H1 (cell line): Measurements from ENCODE around the gene MPP3. TPM values are rescaled to one million over a fixed set of nuclear protein-coding genes. Genes with fewer than 3 reads are reported as not detected.

Experiments
- CTCF ChIA-PET: fragments of 300-600 bp; sonication (Branson Sonifier 250); formaldehyde crosslinking; loops from one replicate; lab custom pipeline; 2021; ENCODE audit not compliant: partially characterized antibody; lab: Charles Lee
- POLR2A ChIA-PET: fragments of 300-600 bp; sonication (Branson Sonifier 250); formaldehyde crosslinking; loops from one replicate; lab custom pipeline; 2021; ENCODE audit warnings: inconsistent platforms; ENCODE audit not compliant: partially characterized antibody; lab: Charles Lee
- DNase-seq, 2 experiments: peaks; one replicate each; pipeline versions ENCODE4 v3.0.0 to v3.0.0-alpha.2; 2010 to 2022; ENCODE audit warnings: low spot score in 2 of 2, low read depth in 1 of 2, mixed read lengths in 1 of 2
- FAIRE-seq: peaks from 2 replicates; lab custom pipeline; 2011; peaks lifted over from hg19 to GRCh38; lab: Jason Lieb, UNC
- H2AFZ ChIP-seq: 2 replicates; pipeline ENCODE4 v1.8.1; 2012; ENCODE audit warnings: low read length, inconsistent platforms
- H2AK5ac ChIP-seq: 2 replicates; pipeline ENCODE4 v1.6.1; 2013; ENCODE audit warnings: low read depth, low read length
- H2BK120ac ChIP-seq: replicated peaks from 2 replicates; pipeline ENCODE3; 2013; ENCODE audit warnings: low read depth, low read length, inconsistent platforms
- H2BK12ac ChIP-seq: 2 replicates; pipeline ENCODE4 v1.6.1; 2013; ENCODE audit warnings: low read depth, low read length
- H2BK15ac ChIP-seq: 2 replicates; pipeline ENCODE4 v1.6.1; 2013; ENCODE audit warnings: low read length
- H2BK20ac ChIP-seq: 2 replicates; pipeline ENCODE4 v1.6.1; 2013; ENCODE audit warnings: low read length
- H2BK5ac ChIP-seq: 2 replicates; pipeline ENCODE4 v1.6.1; 2013; ENCODE audit warnings: low read depth, low read length
- H3K14ac ChIP-seq: 2 replicates; pipeline ENCODE4 v1.6.1; 2013; ENCODE audit warnings: inconsistent platforms; ENCODE audit not compliant: insufficient read length
- H3K18ac ChIP-seq: 2 replicates; pipeline ENCODE4 v1.6.1; 2013; ENCODE audit warnings: low read length; ENCODE audit errors: extremely low read depth
- H3K23ac ChIP-seq: 2 replicates; pipeline ENCODE4 v1.6.1; 2013; ENCODE audit warnings: inconsistent platforms; ENCODE audit not compliant: insufficient read length
- H3K23me2 ChIP-seq: 2 replicates; pipeline ENCODE4 v1.6.1; 2013; ENCODE audit warnings: low read depth, low read length
- H3K27ac ChIP-seq: 2 replicates; pipeline ENCODE4 v1.6.1; 2011; ENCODE audit warnings: low read depth, low read length, inconsistent platforms
- H3K27me3 ChIP-seq, 4 experiments: replicated peaks in 1 of 4; 1 replicate in 1 of 4; 2 replicates in 3 of 4; pipeline versions ENCODE4 v1.6.1 to v1.8.1; 2011 to 2013; ENCODE audit warnings: low read length in 3 of 4, mild to moderate bottlenecking in 3 of 4, inconsistent platforms in 2 of 4, mixed read lengths in 2 of 4, moderate library complexity in 1 of 4; ENCODE audit not compliant: control insufficient read depth in 3 of 4, insufficient read depth in 3 of 4; ENCODE audit errors: extremely low read depth in 1 of 4
- H3K36me3 ChIP-seq, 4 experiments: 2 replicates each; pipeline versions ENCODE4 v1.6.1 to v1.8.1; 2011 to 2013; ENCODE audit warnings: mild to moderate bottlenecking in 4 of 4, low read length in 3 of 4, moderate library complexity in 2 of 4, control low read depth in 1 of 4, inconsistent platforms in 1 of 4; ENCODE audit not compliant: insufficient read depth in 4 of 4, control insufficient read depth in 2 of 4
- H3K4ac ChIP-seq: replicated peaks from 2 replicates; pipeline ENCODE3; 2013; ENCODE audit warnings: low read length, low read depth, mixed read lengths, inconsistent platforms; ENCODE audit not compliant: insufficient read length
- H3K4me1 ChIP-seq, 4 experiments: replicated peaks in 1 of 4; 1 replicate in 1 of 4; 2 replicates in 3 of 4; pipeline versions ENCODE4 v1.6.1 to v1.8.1; 2011 to 2013; ENCODE audit warnings: low read length in 3 of 4, inconsistent platforms in 2 of 4, mixed read lengths in 1 of 4; ENCODE audit not compliant: insufficient read depth in 4 of 4, control insufficient read depth in 3 of 4
- H3K4me2 ChIP-seq, 2 experiments: 2 replicates each; pipeline versions ENCODE4 v1.6.1 to v1.8.1; 2011 to 2013; ENCODE audit warnings: low read depth in 2 of 2, low read length in 2 of 2, control low read depth in 1 of 2, inconsistent platforms in 1 of 2, mild to moderate bottlenecking in 1 of 2; ENCODE audit not compliant: insufficient read depth in 1 of 2
- H3K4me3 ChIP-seq, 4 experiments: fragments of 200-600, 300-600 bp in 1 of 4; sonication (generic), shearing (Covaris generic), sonication (Bioruptor Twin) in 1 of 4; 2 replicates each; pipeline versions ENCODE4 v1.5.1 to v1.8.1; 2011 to 2016; ENCODE audit warnings: low read length in 4 of 4, low read depth in 3 of 4, control low read depth in 2 of 4, inconsistent platforms in 2 of 4, mild to moderate bottlenecking in 2 of 4, mixed read lengths in 1 of 4, moderate library complexity in 1 of 4; ENCODE audit not compliant: insufficient read depth in 2 of 4; ENCODE audit errors: extremely low read depth in 1 of 4
- H3K56ac ChIP-seq: replicated peaks from 2 replicates; pipeline ENCODE3; 2013; ENCODE audit warnings: low read depth, mild to moderate bottlenecking, mixed read lengths, low read length, inconsistent platforms; ENCODE audit not compliant: insufficient read length
- H3K79me1 ChIP-seq: 2 replicates; pipeline ENCODE4 v1.6.1; 2013; ENCODE audit warnings: low read depth, low read length, control low read depth
- H3K79me2 ChIP-seq, 2 experiments: 2 replicates each; pipeline versions ENCODE4 v1.6.1 to v1.8.1; 2012 to 2013; ENCODE audit warnings: low read length in 2 of 2, mild to moderate bottlenecking in 2 of 2, inconsistent platforms in 1 of 2; ENCODE audit not compliant: insufficient read depth in 2 of 2, control insufficient read depth in 1 of 2
- H3K9ac ChIP-seq, 4 experiments: replicated peaks in 1 of 4; 1 replicate in 1 of 4; 2 replicates in 3 of 4; pipeline versions ENCODE4 v1.6.1 to v1.8.1; 2011 to 2013; ENCODE audit warnings: low read depth in 3 of 4, low read length in 3 of 4, control low read depth in 2 of 4, mild to moderate bottlenecking in 2 of 4, moderate library complexity in 2 of 4, inconsistent platforms in 1 of 4; ENCODE audit errors: extremely low read depth in 1 of 4
- H3K9me3 ChIP-seq, 2 experiments: 2 replicates each; pipeline versions ENCODE4 v1.6.1 to v1.8.1; 2012 to 2013; ENCODE audit warnings: mild to moderate bottlenecking in 2 of 2, moderate library complexity in 2 of 2, control low read depth in 1 of 2, inconsistent platforms in 1 of 2, low read depth in 1 of 2, low read length in 1 of 2, mixed read lengths in 1 of 2; ENCODE audit not compliant: insufficient read depth in 2 of 2
- H4K20me1 ChIP-seq, 2 experiments: replicated peaks in 1 of 2; 2 replicates each; pipeline versions ENCODE3 to v1.8.1; 2011 to 2013; ENCODE audit warnings: inconsistent platforms in 2 of 2, low read length in 2 of 2, mild to moderate bottlenecking in 1 of 2; ENCODE audit not compliant: insufficient read depth in 2 of 2, control insufficient read depth in 1 of 2
- H4K5ac ChIP-seq: 2 replicates; pipeline ENCODE4 v1.6.1; 2013; ENCODE audit warnings: low read length, low read depth, mixed read lengths, inconsistent platforms; ENCODE audit not compliant: insufficient read length
- H4K8ac ChIP-seq: 2 replicates; pipeline ENCODE4 v1.8.0; 2013; ENCODE audit warnings: mild to moderate bottlenecking, moderate library complexity, low read length, inconsistent platforms; ENCODE audit not compliant: insufficient read depth; ENCODE audit errors: extremely low read depth
- H4K91ac ChIP-seq: replicated peaks from 2 replicates; pipeline ENCODE3; 2013; ENCODE audit warnings: low read length, mixed read lengths, inconsistent platforms; ENCODE audit not compliant: insufficient read length
- CEBPB ChIP-seq: IDR thresholded peaks from 2 replicates; pipeline ENCODE4 v1.6.1; 2012; ENCODE audit warnings: low read depth, low read length
- EZH2 ChIP-seq: fragments of 200-600 bp; sonication (generic); IDR thresholded peaks from 2 replicates; pipeline ENCODE4 v1.7.1; 2012; ENCODE audit warnings: low read depth, mild to moderate bottlenecking, moderate library complexity, low read length, inconsistent platforms; ENCODE audit not compliant: severe bottlenecking
- FOSL1 ChIP-seq: IDR thresholded peaks from 2 replicates; pipeline ENCODE4 v1.6.1; 2011; ENCODE audit warnings: mild to moderate bottlenecking, low read depth, low read length, moderate library complexity; ENCODE audit not compliant: insufficient read depth
- POLR2A ChIP-seq, 2 experiments: IDR thresholded peaks; 1 replicate in 1 of 2; 2 replicates in 1 of 2; pipeline ENCODE4 v1.6.1; 2011; ENCODE audit warnings: low read depth in 2 of 2, low read length in 2 of 2, mild to moderate bottlenecking in 2 of 2; ENCODE audit errors: control extremely low read depth in 1 of 2
- POLR2AphosphoS5 ChIP-seq: IDR thresholded peaks from 2 replicates; pipeline ENCODE4 v1.6.1; 2011; ENCODE audit warnings: low read depth, low read length
- POU5F1 ChIP-seq: IDR thresholded peaks from 2 replicates; pipeline ENCODE4 v1.6.1; 2011; ENCODE audit warnings: low read depth, mild to moderate bottlenecking, low read length, moderate library complexity
- RXRA ChIP-seq: IDR thresholded peaks from 2 replicates; pipeline ENCODE4 v1.6.1; 2011; ENCODE audit warnings: low read depth, mild to moderate bottlenecking, low read length, moderate library complexity; ENCODE audit not compliant: insufficient read depth
- SIN3A ChIP-seq, 2 experiments: IDR thresholded peaks in 1 of 2; conservative IDR thresholded peaks in 1 of 2; 2 replicates each; pipeline ENCODE4 v1.6.1; 2011 to 2012; ENCODE audit warnings: low read length in 2 of 2, improper control_type of control experiment in 1 of 2, low read depth in 1 of 2, mild to moderate bottlenecking in 1 of 2
- SP1 ChIP-seq: IDR thresholded peaks from 2 replicates; pipeline ENCODE4 v1.6.1; 2011; ENCODE audit warnings: low read depth, low read length
- SP2 ChIP-seq: IDR thresholded peaks from 2 replicates; pipeline ENCODE4 v1.6.1; 2012; ENCODE audit warnings: mild to moderate bottlenecking, low read length, inconsistent platforms
- TBP ChIP-seq: IDR thresholded peaks from 2 replicates; pipeline ENCODE4 v1.6.1; 2011; ENCODE audit warnings: low read depth, low read length, improper control_type of control experiment
- TCF12 ChIP-seq: IDR thresholded peaks from 2 replicates; pipeline ENCODE4 v1.6.1; 2011; ENCODE audit warnings: low read depth, mild to moderate bottlenecking, low read length
- WGBS, 2 experiments: shearing (Covaris generic) in 1 of 2; methylation state at CpG; one replicate each; pipeline versions ENCODE4 v1.1.6 to v1.1.7; 2013 to 2015; ENCODE audit warnings: low lambda C conversion rate in 2 of 2, mixed read lengths in 2 of 2, inconsistent platforms in 1 of 2, low coverage in 1 of 2, missing lambda C conversion rate in 1 of 2; ENCODE audit not compliant: insufficient replicate concordance in 2 of 2, insufficient coverage in 1 of 2, insufficient read length in 1 of 2; ENCODE audit errors: extremely low coverage in 1 of 2, missing lambda C conversion rate in 1 of 2; 5-methylcytosine and 5-hydroxymethylcytosine counted together
- polyA plus RNA-seq, 7 experiments: library from polyadenylated mRNA; depleted of rRNA in 3 of 7; stranded (reverse) in 5 of 7; unstranded in 2 of 7; fragments of >200 nt in 5 of 7; fragments of 200-250 nt in 2 of 7; gene quantifications; 1 replicate in 5 of 7; 2 replicates in 1 of 7; 4 replicates in 1 of 7; pipeline versions ENCODE4 v1.2.1 to v1.2.3, GENCODE V29; 2011 to 2013; ENCODE audit warnings: missing spikeins in 2 of 7, mixed read lengths in 2 of 7
- total RNA-seq: library from RNA; stranded (reverse); fragmentation: NEBNext Ultra II Directional; extraction: Animal tissue kit (Norgen Biotek cat#: 25700); gene quantifications from 2 replicates; pipeline ENCODE4 v1.2.1, GENCODE V29; 2021
- TF ChIP-seq, protein P1 (sequence below): IDR thresholded peaks from 2 replicates; pipeline ENCODE4 v1.6.1; 2011; ENCODE audit warnings: low read length, improper control_type of control experiment

Gene MPP3
- total and polyA plus RNA-seq, 2 of the 8 experiments (the other 6 are each of a cell fraction or from before 2014, with no cell fraction given), result 3.1 to 6.1 TPM

DNA sequence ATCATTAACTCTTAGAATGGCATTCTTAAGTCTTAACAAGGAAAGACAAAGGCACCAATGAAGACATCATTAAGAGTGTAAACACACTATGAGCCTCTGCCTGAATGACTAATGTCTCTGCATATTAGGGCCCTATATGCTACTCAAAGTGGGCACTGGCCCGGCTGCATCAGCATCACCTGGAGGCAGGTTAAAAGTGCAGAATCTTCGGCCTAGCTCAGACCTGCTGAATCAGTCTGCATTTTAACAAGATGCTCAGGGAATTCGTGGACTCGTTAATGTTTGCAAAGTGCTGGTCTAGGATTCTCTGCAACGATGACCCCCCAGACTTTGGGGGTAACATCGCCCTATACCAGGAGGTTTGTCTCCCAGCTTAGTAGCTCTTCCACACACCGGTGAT is 6.7 kb downstream of the MPP3 start:
- no peak overlapping the region for H3K56ac ChIP-seq
- no peak overlapping the region for H2BK20ac ChIP-seq
- H3K18ac ChIP-seq, result no peak overlapping the region
- H4K91ac ChIP-seq, result no peak overlapping the region
- no peak overlapping the region for H3K14ac ChIP-seq
- POLR2A ChIA-PET, result interaction anchor here (0.5 to 1.5 kb wide), 3 partner anchors 10 to 138 kb away, joined by 3 to 4 read pairs (median 3); no protein-coding TSS in a partner anchor
- no peak overlapping the region for H3K27ac ChIP-seq
- H3K9ac ChIP-seq, result no peak overlapping the region
- no peak overlapping the region for H3K23ac ChIP-seq
- no peak overlapping the region for H2BK120ac ChIP-seq
- H3K23me2 ChIP-seq, result no peaks in the 10 kb centered on the region
- no peak for DNase-seq
- no peak overlapping the region for H3K4me2 ChIP-seq
- H4K5ac ChIP-seq, result no peak overlapping the region
- H3K4me3 ChIP-seq, result no peak overlapping the region
- H2AK5ac ChIP-seq, result no peak overlapping the region
- no peaks in the 10 kb centered on the region for H3K79me1 ChIP-seq
- H4K8ac ChIP-seq, result no peak overlapping the region
- H3K27me3 ChIP-seq, result no peaks in the 10 kb centered on the region
- H3K36me3 ChIP-seq, result peaks cover 0 to 8% (median 0%) of the 10 kb centered on the region in 4 experiments; a peak in 3 of 8 replicates
- no peak overlapping the region for H2BK5ac ChIP-seq
- no peak for FAIRE-seq
- H3K4me1 ChIP-seq, result peaks cover 0 to 1% (median 0%) of the 10 kb centered on the region in 4 experiments; a peak in 1 of 7 replicates
- WGBS, 2 experiments, result 94% methylated on average over 7 of the region's 7 CpGs; no CpG with 5 or more reads in 1 of the 2 experiments
- H2BK12ac ChIP-seq, result no peak overlapping the region
- no peak overlapping the region for H2AFZ ChIP-seq
- H3K79me2 ChIP-seq, result no peaks in the 10 kb centered on the region
- CTCF ChIA-PET, result interaction anchor here (0.9 to 3.3 kb wide), 4 partner anchors 9 to 53 kb away, joined by 3 to 16 read pairs (median 6); no protein-coding TSS in a partner anchor
- no peaks in the 10 kb centered on the region for H3K9me3 ChIP-seq
- no peaks in the 10 kb centered on the region for H4K20me1 ChIP-seq
- H2BK15ac ChIP-seq, result no peak overlapping the region
- no peak overlapping the region for H3K4ac ChIP-seq
- TF ChIP-seq, protein P1, sequence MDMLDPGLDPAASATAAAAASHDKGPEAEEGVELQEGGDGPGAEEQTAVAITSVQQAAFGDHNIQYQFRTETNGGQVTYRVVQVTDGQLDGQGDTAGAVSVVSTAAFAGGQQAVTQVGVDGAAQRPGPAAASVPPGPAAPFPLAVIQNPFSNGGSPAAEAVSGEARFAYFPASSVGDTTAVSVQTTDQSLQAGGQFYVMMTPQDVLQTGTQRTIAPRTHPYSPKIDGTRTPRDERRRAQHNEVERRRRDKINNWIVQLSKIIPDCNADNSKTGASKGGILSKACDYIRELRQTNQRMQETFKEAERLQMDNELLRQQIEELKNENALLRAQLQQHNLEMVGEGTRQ, result no peak
- TF ChIP-seq EZH2, result no peak
- TF ChIP-seq POU5F1, result no peak
- TF ChIP-seq SIN3A (conservative IDR thresholded peaks at IDR 0.05 in 1 of 2, IDR thresholded peaks at IDR 0.05 in 1 of 2; ENCODE audit: low read depth in 1 of 2, low read length in 2 of 2), result no peak
- no peak for TF ChIP-seq SP2
- no peak for TF ChIP-seq RXRA
- TF ChIP-seq TBP, result no peak
- TF ChIP-seq SP1, result no peak
- no peak for TF ChIP-seq CEBPB
- TF ChIP-seq TCF12, result no peak
- TF ChIP-seq POLR2AphosphoS5, result no peak
- no peak for TF ChIP-seq POLR2A (IDR thresholded peaks at IDR 0.05; ENCODE audit: control extremely low read depth in 1 of 2, low read depth in 2 of 2, low read length in 2 of 2)
- no peak for TF ChIP-seq FOSL1
